Mammary epithelial cell (primary cell): ENCODE measurements around the gene RBMS3.

Experiments
- EZH2 ChIP-seq: IDR thresholded peaks from 2 replicates; pipeline ENCODE4 v1.6.1; 2012; ENCODE audit warnings: low read length, inconsistent platforms, borderline replicate concordance
- TF ChIP-seq, protein P1 (sequence below), 2 donors: IDR thresholded peaks in 1 of 2; conservative IDR thresholded peaks in 1 of 2; 2 replicates each; pipeline ENCODE4 v1.5.1; 2011 to 2012; ENCODE audit warnings: inconsistent platforms in 2 of 2, low read length in 2 of 2, mild to moderate bottlenecking in 2 of 2, control low read depth in 1 of 2, low read depth in 1 of 2; ENCODE audit not compliant: insufficient read depth in 1 of 2; ENCODE audit errors: extremely low read depth in 1 of 2

- TF ChIP-seq, protein P1, sequence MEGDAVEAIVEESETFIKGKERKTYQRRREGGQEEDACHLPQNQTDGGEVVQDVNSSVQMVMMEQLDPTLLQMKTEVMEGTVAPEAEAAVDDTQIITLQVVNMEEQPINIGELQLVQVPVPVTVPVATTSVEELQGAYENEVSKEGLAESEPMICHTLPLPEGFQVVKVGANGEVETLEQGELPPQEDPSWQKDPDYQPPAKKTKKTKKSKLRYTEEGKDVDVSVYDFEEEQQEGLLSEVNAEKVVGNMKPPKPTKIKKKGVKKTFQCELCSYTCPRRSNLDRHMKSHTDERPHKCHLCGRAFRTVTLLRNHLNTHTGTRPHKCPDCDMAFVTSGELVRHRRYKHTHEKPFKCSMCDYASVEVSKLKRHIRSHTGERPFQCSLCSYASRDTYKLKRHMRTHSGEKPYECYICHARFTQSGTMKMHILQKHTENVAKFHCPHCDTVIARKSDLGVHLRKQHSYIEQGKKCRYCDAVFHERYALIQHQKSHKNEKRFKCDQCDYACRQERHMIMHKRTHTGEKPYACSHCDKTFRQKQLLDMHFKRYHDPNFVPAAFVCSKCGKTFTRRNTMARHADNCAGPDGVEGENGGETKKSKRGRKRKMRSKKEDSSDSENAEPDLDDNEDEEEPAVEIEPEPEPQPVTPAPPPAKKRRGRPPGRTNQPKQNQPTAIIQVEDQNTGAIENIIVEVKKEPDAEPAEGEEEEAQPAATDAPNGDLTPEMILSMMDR (conservative IDR thresholded peaks at IDR 0.05 in 1 of 2, IDR thresholded peaks at IDR 0.05 in 1 of 2; ENCODE audit: extremely low read depth in 1 of 2, insufficient read depth in 1 of 2, low read depth in 1 of 2, low read length in 2 of 2), result no peak
- TF ChIP-seq EZH2, result no peak
Observed at GRCh38 chr3:29924783-29925561, 644.1 kb downstream of the RBMS3 start.
